Measurements from ENCODE around the gene APOO.

DNA sequence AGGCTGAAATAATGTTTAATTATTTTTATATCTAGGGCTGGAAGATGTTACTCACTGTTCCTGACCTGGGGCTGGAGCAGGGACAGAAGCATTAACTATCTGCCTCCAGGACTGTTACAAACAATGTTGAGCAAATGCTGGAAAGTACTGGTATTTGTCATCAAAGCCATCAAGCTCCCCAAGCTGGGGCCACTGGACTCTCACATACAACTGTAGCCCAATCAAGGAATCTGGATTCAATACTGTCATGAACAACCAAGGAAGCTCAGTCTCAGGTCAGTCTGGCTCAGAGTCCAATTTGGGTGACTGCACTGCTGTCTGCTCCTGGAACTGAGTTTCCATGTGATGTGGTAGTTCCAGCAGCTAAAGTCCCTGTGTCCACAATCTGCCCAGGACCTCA, 50.4 kb downstream of the APOO start:
- TF ChIP-seq, protein P1, sequence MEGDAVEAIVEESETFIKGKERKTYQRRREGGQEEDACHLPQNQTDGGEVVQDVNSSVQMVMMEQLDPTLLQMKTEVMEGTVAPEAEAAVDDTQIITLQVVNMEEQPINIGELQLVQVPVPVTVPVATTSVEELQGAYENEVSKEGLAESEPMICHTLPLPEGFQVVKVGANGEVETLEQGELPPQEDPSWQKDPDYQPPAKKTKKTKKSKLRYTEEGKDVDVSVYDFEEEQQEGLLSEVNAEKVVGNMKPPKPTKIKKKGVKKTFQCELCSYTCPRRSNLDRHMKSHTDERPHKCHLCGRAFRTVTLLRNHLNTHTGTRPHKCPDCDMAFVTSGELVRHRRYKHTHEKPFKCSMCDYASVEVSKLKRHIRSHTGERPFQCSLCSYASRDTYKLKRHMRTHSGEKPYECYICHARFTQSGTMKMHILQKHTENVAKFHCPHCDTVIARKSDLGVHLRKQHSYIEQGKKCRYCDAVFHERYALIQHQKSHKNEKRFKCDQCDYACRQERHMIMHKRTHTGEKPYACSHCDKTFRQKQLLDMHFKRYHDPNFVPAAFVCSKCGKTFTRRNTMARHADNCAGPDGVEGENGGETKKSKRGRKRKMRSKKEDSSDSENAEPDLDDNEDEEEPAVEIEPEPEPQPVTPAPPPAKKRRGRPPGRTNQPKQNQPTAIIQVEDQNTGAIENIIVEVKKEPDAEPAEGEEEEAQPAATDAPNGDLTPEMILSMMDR (IDR thresholded peaks at IDR 0.05) = no peak
- TF ChIP-seq POLR2A (IDR thresholded peaks at IDR 0.05) = no peak
